Pancreas (tissue), 10 donors: ENCODE measurements around the gene CD96. TPM values are rescaled to one million over a fixed set of nuclear protein-coding genes. Genes with fewer than 3 reads are reported as not detected.
"Not testable (repeated sequence)": the region's sequence is repeated elsewhere in the genome, so short reads cannot be mapped to it uniquely, and the experiment has no call there.

Experiments
- ATAC-seq, 4 donors: fragments of 200-7000 bp; cut with Tn5 transposase; one replicate each; pipeline versions ENCODE4 v1.8.0 to v1.9.1; 2020; ENCODE audit warnings: mild to moderate bottlenecking in 4 of 4, moderate library complexity in 4 of 4
- DNase-seq, 6 donors: peaks; one replicate each; pipeline ENCODE4 v3.0.0-alpha.2; 2020
- FAIRE-seq: peaks from 2 replicates; lab custom pipeline; 2012; peaks lifted over from hg19 to GRCh38; lab: Jason Lieb, UNC
- H3K27ac ChIP-seq, 4 donors: fragments of 200-600 bp; sonication (generic); 1 replicate in 3 of 4; 2 replicates in 1 of 4; pipeline versions ENCODE4 v1.5.0 to v1.8.0; 2020
- H3K27me3 ChIP-seq, 4 donors: fragments of 200-600 bp; one replicate each; pipeline ENCODE4 v1.8.0; 2021
- H3K36me3 ChIP-seq, 3 donors: fragments of 200-600 bp; sonication (generic) in 1 of 3; one replicate each; pipeline versions ENCODE4 v1.5.0 to v1.8.0; 2020 to 2021
- H3K4me1 ChIP-seq, 3 donors: fragments of 200-600 bp; one replicate each; pipeline ENCODE4 v1.8.0; 2021
- H3K4me3 ChIP-seq, 4 donors: fragments of 200-600 bp; sonication (generic) in 2 of 4; one replicate each; pipeline versions ENCODE4 v1.5.0 to v1.8.0; 2020 to 2021
- H3K9me3 ChIP-seq, 4 donors: fragments of 200-600 bp; one replicate each; pipeline ENCODE4 v1.8.0; 2021
- WGBS, 2 donors: extraction: QIAGEN DNeasy Blood & Tissue Kit; methylation state at CpG; one replicate each; pipeline ENCODE4 v1.1.7; 2013; 5-methylcytosine and 5-hydroxymethylcytosine counted together
- intact Hi-C, 3 donors: fragments of 100-400 bp; cut with DNase I; formaldehyde crosslinking; loops; one replicate each; pipeline versions ENCODE4 v1.11.1 to v1.14.2; 2022
- polyA plus RNA-seq, 2 donors: library from polyadenylated mRNA; stranded (reverse); fragments of 200-250 nt; gene quantifications; one replicate each; pipeline ENCODE4 v1.2.3, GENCODE V29; 2013
- total RNA-seq, 6 donors: library from RNA; stranded (reverse); fragmentation: NEBNext Ultra II Directional in 4 of 6; extraction: Animal tissue kit (Norgen Biotek cat#: 25700) in 4 of 6; gene quantifications; one replicate each; pipeline versions ENCODE4 v1.2.1 to v1.2.4, GENCODE V29; 2021 to 2023
- TF ChIP-seq, protein P1 (sequence below), 4 donors: fragments of 200-600 bp; sonication (generic) in 3 of 4; IDR thresholded peaks; one replicate each; pipeline versions ENCODE4 v1.5.0 to v1.8.0; 2021; ENCODE audit warnings: antibody characterized with exemption in 4 of 4
- donor health status: healthy with polysubstance abuse.
- donor health status: DM: no; HTN: no; CAD: no; lungs with moderate emphysema.
- donor health status: DM: no; HTN: no; CAD: no.
- donor health status: control.
- donor health status: control.
- donor health status: Bipolar disorder and iron deficiency.
- donor health status: DM: yes; HTN: yes; CAD: no.
- donor health status: DM: no; HTN: no; CAD: no.
- donor health status: DM: no; HTN: no; CAD: no.
- donor health status: DM: yes; HTN: yes; CAD: no.

CD96 gene
- total and polyA plus RNA-seq, 8 donors, result 0.12 to 1.9 (median 0.47) TPM

DNA sequence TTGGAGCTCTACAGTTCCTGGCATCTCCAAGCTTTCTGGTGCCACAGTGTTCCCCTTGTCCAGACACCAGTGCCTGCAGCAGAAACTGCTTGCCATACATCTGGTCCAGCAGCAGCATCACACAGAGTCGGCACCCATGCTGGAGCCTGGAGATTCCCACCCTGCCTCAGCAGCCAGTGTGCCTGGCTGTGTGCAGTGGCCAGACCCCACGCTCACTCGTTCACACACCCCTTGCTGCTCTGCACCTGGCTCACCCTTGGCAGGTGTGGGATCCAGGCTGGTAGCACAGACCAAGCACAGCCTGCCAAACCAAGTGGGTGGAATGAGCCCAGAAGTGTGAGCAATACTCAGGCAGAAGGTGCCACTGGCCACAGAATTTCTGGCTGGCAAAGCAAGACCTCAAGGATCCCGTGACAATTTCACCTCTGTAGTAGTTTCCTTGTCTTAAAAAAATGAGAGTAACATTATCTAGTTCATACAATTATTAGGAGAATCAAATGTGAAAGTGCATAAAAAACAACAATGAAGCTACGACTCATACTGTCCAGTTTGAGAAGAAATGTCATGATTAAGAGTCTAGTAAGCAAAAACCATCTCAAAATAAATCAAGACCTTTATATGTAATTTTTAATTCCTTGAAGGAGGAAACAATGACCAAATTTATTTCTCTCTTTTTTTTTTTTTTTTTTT, 76.1 kb downstream of the CD96 start:
- intact Hi-C loops, result no loop called here
- TF ChIP-seq, protein P1, sequence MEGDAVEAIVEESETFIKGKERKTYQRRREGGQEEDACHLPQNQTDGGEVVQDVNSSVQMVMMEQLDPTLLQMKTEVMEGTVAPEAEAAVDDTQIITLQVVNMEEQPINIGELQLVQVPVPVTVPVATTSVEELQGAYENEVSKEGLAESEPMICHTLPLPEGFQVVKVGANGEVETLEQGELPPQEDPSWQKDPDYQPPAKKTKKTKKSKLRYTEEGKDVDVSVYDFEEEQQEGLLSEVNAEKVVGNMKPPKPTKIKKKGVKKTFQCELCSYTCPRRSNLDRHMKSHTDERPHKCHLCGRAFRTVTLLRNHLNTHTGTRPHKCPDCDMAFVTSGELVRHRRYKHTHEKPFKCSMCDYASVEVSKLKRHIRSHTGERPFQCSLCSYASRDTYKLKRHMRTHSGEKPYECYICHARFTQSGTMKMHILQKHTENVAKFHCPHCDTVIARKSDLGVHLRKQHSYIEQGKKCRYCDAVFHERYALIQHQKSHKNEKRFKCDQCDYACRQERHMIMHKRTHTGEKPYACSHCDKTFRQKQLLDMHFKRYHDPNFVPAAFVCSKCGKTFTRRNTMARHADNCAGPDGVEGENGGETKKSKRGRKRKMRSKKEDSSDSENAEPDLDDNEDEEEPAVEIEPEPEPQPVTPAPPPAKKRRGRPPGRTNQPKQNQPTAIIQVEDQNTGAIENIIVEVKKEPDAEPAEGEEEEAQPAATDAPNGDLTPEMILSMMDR (IDR thresholded peaks at IDR 0.05), result no peak
- no peak overlapping the region for H3K4me3 ChIP-seq
- no peak overlapping the region for H3K27ac ChIP-seq
- ATAC-seq (no peak), FAIRE-seq (no peak), DNase-seq (no peak)
- no peaks in the 10 kb centered on the region for H3K36me3 ChIP-seq
- no peaks in the 10 kb centered on the region for H3K9me3 ChIP-seq
- H3K27me3 ChIP-seq, result no peaks in the 10 kb centered on the region
- WGBS, 2 donors, result 86 to 92% methylated on average over 5 of the region's 5 CpGs
- H3K4me1 ChIP-seq, result no peaks in the 10 kb centered on the region

DNA sequence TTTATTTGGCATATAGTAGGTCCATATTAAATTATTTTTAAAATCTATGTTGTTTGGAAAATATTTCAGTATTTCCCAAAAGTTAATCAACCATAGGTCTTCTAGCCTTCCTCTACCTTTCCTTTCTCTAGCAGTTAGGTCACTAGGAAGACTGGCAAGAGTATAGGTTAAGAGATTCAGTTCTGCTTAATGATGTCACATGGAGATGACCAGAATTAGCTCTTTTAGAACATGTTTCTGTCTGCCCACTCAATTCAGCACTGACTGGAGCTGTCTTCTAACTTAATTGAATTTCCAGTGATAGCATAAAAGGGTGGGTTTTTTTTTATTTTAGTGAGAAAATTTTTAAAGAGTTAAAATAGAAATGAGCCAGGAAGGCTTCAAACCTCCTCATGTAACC, 76.9 kb downstream of the CD96 start:
- Histone ChIP-seq H3K4me1 (no peaks in the 10 kb centered on the region), H3K27me3 (no peaks in the 10 kb centered on the region), H3K27ac (no peak overlapping the region), H3K36me3 (no peaks in the 10 kb centered on the region), H3K9me3 (no peaks in the 10 kb centered on the region), H3K4me3 (no peak overlapping the region)
- intact Hi-C loops, result no loop called here
- no peak for FAIRE-seq
- no peak for ATAC-seq
- TF ChIP-seq, protein P1 (IDR thresholded peaks at IDR 0.05), result no peak
- DNase-seq, result no peak

- TF ChIP-seq, protein P1 (IDR thresholded peaks at IDR 0.05), result no peak
- intact Hi-C loops, result no loop called here
- Histone ChIP-seq H3K4me3 (no peak overlapping the region), H3K36me3 (no peaks in the 10 kb centered on the region), H3K9me3 (no peaks in the 10 kb centered on the region), H3K27me3 (no peaks in the 10 kb centered on the region), H3K4me1 (no peaks in the 10 kb centered on the region), H3K27ac (no peak overlapping the region)
- WGBS, 2 donors, result 70 to 74% methylated on average over 3 of the region's 3 CpGs
- DNase-seq (no peak), ATAC-seq (no peak), FAIRE-seq (no peak)
These were observed 77.8 kb downstream of the CD96 start for GRCh38 chr3:111619833-111620232.

- no peaks in the 10 kb centered on the region for H3K9me3 ChIP-seq
- no peak overlapping the region for H3K4me3 ChIP-seq
- intact Hi-C loops, result no loop called here
- H3K27ac ChIP-seq, result no peak overlapping the region
- WGBS, 2 donors, result 53 to 68% methylated on average over 5 of the region's 5 CpGs
- DNase-seq (no peak), FAIRE-seq (no peak), ATAC-seq (no peak)
- H3K27me3 ChIP-seq, result no peaks in the 10 kb centered on the region
- no peaks in the 10 kb centered on the region for H3K4me1 ChIP-seq
- H3K36me3 ChIP-seq, result no peaks in the 10 kb centered on the region
- TF ChIP-seq, protein P1 (IDR thresholded peaks at IDR 0.05), result peak in 1 of 4 donors; percentile 8
These were observed 79.5 kb downstream of the CD96 start for GRCh38 chr3:111621535-111621934.

DNA sequence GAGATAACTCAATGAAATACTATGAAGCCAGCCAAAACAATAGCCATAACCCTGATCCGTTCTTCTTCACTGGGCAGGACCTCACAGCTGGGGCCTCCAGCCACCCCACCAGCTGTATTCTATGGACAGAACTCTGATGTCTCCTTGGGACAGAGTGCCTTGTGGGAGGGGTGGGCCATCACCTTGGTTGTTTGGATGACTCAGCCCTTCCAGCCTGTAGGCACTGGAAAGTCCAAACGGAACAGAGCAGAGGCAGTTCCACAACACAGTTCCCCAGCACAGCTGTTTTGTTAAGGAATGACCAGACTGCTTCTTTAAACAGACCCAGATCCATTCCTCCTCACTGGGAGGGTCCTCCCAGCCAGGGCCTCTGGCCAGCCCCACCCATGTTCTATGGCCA, 85.1 kb downstream of the CD96 start:
- H3K27ac ChIP-seq, result no peak overlapping the region
- WGBS, 2 donors, result 72 to 79% methylated on average over 2 of the region's 2 CpGs
- TF ChIP-seq, protein P1 (IDR thresholded peaks at IDR 0.05), result no peak
- no peak for FAIRE-seq
- no peaks in the 10 kb centered on the region for H3K27me3 ChIP-seq
- no peak for ATAC-seq
- H3K9me3 ChIP-seq, result no peaks in the 10 kb centered on the region
- H3K4me1 ChIP-seq, result no peaks in the 10 kb centered on the region
- no peaks in the 10 kb centered on the region for H3K36me3 ChIP-seq
- DNase-seq, result no peak
- no peak overlapping the region for H3K4me3 ChIP-seq
- intact Hi-C loops, result no loop called here

DNA sequence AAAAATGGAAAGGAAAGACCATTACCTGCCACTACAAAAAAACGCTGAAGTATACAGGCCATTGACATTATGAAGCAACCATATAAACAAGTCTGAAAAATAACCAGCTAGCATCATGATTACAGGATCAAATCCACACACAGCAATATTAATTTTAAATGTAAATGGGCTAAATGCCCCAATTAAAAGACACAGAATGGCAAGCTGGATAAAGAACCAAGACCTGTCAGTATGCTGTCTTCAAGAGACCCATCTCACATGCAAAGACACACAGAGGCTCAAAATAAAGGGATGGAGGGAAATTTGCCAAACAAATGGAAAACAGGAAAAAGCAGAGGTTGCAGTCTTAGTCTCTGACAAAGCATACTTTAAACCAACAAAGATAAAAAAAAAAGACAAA, 87.0 kb downstream of the CD96 start:
- H3K4me1 ChIP-seq, H3K27me3 ChIP-seq, DNase-seq, intact Hi-C loops, H3K27ac ChIP-seq, FAIRE-seq, H3K36me3 ChIP-seq, H3K4me3 ChIP-seq, ATAC-seq, H3K9me3 ChIP-seq: not testable (repeated sequence)
- WGBS, 2 donors, result 89 to 96% methylated on average over 1 of the region's 1 CpG

DNA sequence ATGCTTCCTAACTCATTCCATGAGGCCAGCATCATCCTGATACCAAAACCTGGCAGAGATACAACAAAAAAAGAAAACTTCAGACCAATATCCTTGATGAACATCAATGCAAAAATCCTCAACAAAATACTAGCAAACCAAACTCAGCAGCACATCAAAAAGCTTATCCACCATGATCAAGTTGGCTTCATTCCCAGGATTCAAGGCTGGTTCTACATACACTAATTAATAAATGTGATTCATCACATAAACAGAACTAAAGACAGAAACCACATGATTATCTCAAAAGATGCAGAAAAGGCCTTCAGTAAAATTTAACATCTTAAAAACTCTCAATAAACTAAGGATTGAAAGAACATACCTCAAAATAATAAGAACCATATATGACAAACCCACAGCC, 88.6 kb downstream of the CD96 start:
- intact Hi-C loops, H3K27ac ChIP-seq, H3K4me1 ChIP-seq, ATAC-seq, FAIRE-seq, H3K9me3 ChIP-seq, DNase-seq, H3K4me3 ChIP-seq, H3K36me3 ChIP-seq, H3K27me3 ChIP-seq: not testable (repeated sequence)
